NCI-H510A (cell line): ENCODE measurements around the gene CRP.
"Not testable (repeated sequence)": the region's sequence is repeated elsewhere in the genome, so short reads cannot be mapped to it uniquely, and the experiment has no call there.

ENCODE experiments used
- DNase-seq: peaks from one replicate; lab custom pipeline; 2025; lab: John Stamatoyannopoulos, UW

Gene CRP, protein sequence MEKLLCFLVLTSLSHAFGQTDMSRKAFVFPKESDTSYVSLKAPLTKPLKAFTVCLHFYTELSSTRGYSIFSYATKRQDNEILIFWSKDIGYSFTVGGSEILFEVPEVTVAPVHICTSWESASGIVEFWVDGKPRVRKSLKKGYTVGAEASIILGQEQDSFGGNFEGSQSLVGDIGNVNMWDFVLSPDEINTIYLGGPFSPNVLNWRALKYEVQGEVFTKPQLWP

DNA sequence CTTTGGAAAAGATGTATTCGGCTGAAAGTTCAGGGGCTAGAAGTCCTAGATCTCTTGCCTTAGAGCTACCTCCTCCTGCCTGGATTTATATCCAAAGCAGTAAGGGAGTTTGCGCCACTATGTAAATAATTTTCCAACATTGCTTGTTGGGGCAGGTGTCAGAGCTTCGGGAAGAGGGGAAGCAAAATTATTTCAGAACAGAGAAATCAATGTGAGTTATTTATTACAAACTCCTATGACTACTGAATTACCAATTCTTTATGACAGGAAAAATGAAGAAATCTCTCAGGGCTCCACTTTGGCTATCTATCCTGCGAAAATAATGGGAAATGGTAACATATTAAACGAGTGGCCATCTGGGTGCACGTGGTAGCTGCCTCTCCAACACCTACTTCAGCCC lies at the start of gene CRP:
TSS of gene CRP (minus strand) at position 61 of the 400 bp plus-strand sequence. CDS start 104 bp downstream, outside the sequence.
- no peak for DNase-seq

DNA sequence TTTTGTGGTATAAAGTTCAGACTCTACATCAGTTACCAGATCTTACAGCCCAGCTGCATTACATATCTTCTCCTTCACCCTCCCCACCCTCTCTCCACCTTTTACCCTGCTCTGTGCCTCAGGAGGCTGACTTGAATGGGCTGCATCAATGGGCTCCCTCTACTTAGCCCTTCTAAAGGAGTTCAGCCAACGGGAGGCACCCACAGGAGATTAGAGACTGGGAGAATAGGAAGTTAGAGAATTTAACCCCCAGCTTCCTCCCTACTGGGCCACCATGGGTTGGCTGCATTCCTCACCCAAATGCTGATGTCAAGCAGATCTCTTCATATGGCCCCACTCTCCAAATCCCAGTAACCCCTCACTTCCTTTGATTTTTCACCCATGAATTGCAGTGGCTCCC lies 49.3 kb upstream of the CRP start:
- DNase-seq, result no peak

DNA sequence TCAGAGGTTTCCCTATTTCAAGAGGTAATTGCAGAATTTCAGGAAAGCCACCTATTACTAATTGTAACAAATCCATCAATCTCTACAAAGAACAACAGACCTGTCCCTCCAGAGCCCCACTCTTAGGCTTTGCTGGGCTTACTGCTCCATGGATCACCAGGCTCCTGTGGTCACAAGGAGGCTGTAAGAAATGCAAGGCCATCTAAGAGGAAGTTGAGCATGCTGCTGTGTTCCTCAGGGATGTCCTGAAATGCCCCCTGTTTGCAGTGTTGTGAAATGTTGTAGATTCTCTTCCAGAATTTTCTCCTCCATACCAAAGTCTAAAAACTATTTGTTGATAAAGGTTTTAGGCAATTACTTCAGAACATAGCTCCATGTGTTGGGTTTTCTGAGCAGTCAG lies 42.0 kb upstream of the CRP start:
- no peak for DNase-seq

DNA sequence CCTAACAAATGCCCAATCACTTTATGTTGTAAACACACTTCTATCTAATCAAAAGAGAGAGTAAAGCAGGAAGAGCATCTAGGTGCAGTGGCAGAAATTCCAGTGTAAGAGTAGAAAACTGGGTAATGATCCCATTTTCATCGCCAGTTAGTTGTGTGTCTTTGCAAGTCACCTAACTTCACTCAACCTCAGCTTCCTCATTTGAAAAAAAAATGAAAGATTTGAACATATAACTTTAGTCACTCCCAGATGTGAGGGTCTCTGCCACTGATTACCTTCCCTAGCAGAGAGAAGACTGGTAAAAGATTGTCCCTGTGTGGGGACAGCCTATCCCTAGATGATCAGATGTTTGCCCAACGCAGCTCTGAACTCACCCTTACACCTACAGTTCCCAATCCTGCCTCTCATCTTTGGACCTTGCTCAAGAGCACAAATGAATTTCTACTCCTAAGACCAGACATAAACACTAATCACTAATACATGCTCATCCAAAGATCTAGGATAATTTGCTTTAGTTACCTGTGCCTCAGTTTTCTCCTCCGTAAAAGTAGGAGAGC lies 41.1 kb upstream of the CRP start:
- DNase-seq, result no peak

DNA sequence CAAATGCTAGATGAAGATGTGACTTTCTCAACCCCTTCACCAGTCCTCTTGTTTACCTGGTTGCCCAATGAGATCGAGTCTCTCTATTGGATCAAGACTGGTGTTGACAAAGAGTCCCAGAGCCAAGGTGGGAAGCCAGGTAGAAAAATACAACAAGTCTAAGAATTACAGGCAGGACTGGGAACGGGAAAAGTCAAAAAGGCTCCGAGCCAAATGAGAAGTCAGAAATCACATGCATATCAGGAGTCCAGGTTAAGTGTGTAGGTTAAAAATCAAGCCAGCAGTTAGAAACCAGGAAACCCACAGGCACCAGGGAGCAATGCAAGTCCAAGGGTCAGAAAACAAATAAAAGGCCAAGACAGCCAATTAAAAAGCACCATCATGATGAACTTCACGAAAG lies 39.0 kb upstream of the CRP start:
- DNase-seq, result no peak

DNA sequence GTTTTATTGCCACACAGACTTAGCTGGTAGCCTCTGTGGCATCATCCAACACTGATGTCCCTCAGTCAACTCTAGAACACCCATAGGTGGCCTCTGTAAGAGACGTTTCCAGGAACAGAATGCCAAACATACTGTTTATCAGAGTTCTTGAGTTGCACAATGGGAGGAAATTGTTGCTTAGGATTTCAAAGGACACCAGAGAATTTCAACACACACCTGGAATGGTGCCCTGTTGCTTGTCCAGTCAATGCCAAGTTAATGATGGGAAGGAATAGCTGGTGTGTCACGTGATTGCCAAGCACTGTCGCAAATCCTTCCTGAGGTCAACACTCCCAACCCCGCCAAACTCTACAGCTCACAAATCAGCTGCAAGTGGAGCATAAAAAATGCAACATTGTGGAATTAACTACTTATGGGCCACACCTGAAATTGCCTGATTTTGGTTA lies 37.8 kb upstream of the CRP start:
- no peak for DNase-seq

DNA sequence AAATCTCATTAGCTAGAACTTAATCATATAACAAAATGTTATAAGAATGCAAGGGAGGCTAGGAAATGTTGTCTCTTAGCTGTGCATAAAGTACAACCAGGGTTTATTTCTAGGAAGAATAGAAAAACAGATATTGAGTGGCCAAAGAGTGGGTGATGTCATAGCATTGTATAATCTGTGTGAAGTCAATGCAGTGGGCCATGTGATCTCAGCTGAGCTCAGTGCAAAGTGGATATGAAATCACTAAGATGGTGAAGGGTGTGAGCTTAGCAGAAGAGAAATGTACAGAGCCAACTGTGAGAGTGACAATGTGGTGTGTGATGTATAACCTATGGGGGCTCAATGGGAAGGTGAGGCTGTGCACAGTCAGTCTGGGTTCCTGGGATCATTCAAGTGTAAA lies 36.6 kb upstream of the CRP start:
- DNase-seq, result no peak

DNA sequence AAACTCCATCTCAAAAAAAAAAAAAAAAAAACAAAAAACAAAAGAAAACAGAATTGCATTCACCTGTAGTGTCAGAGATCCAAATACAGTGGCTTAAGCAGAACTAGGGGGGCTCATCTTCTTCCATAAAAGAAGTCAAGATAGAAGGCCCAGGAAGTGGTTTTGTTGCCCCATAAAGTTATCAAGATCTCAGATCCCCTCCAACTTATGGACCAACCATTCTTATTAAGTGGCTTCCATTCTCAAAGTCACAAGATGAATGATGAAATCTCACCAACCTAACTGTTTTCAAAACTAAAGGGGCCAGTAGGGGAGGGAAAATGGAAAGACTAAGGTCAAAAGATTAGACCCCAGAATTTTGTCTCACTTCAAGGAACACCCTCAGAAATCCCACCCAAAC lies 36.2 kb upstream of the CRP start:
- no peak for DNase-seq

DNA sequence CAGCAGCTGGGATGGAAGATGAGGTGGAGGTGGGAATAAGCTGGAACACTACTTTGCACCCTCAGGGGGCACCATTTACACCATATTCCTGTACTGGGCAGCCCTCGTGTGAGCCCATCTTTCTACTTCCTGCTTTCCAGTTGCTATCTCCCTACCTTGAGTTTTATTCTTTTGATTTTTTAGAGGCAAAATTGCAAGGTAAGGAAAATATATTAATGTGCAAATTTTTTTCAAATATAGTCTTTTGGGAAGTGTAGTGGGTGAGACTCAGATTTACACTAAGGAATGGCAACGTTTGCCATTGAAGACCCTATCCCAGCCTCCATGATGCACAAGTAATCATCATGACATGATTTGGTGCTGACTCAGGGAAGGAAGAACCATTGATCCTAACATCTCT lies 35.2 kb upstream of the CRP start:
- DNase-seq, result no peak

DNA sequence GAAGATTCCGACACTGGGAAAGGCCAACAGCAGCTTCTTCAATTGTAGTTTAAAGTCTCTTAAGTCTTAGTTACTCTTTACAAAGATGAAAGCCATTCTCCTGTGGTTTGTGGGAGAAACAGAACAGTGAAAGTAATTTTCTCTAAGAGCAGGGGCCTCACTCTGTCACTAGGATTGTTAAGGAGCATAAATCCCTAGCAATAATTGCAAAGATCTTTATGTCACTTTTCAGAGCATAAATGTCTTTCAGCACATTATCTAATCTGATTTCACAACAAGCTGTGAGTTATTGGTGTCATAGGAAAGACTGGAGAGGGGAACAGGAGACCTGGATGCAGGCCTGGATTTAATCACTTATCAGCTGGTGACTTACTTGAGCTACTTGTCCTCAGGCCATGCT lies 34.0 kb upstream of the CRP start:
- no peak for DNase-seq

DNA sequence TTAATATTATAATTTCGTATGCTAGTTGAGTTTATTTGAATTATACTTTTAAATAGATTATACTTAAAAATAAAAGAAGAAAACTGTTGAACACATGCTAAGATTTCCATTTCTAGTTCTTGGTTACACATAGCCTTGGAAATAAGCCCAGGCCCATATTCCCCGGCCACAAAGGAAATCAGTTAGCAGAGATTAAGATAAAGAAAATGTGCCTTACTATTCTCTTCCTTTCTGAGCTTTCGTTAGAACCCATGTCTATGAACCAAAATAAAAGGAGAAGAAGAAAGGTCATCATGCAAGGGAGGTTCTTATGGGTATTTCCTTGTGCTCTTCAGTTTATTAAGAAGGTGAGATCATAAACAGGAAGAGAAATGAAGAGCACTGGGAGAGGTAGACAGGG lies 32.3 kb upstream of the CRP start:
- DNase-seq, result no peak

DNA sequence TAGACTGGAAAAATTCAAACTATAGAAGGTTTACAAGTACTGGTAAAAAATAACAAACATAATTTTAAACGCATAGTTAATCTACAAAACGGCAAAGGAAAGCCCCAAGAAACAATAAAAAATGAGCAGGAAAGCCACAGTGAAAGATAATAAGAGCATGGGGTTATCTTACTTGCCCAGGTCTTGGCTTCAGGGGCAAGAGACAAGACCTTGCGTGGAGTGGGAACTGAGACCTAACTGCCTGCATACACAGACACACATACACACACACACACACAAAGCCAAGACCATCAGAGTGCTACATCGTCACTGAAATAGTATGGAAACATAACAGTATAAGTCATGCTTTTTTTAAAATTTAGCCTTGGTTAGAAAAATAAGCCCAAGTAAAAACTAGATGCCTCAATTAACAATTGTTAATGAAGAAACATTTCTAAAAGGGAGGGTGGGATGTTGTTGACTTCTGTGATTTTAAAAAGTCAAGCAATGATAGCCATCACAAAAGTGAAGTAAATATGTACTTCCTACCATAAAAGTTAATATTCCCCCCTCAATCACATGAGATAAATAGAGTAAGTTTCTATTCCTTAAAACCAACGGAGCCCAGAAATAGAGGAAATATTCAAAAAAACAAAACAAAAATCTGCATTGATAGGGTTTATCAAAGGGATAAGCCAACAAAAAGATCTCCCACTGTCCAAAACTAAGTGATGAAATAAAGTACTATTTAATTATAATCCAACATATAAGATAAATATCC lies 29.4 kb upstream of the CRP start:
- DNase-seq, result no peak

DNA sequence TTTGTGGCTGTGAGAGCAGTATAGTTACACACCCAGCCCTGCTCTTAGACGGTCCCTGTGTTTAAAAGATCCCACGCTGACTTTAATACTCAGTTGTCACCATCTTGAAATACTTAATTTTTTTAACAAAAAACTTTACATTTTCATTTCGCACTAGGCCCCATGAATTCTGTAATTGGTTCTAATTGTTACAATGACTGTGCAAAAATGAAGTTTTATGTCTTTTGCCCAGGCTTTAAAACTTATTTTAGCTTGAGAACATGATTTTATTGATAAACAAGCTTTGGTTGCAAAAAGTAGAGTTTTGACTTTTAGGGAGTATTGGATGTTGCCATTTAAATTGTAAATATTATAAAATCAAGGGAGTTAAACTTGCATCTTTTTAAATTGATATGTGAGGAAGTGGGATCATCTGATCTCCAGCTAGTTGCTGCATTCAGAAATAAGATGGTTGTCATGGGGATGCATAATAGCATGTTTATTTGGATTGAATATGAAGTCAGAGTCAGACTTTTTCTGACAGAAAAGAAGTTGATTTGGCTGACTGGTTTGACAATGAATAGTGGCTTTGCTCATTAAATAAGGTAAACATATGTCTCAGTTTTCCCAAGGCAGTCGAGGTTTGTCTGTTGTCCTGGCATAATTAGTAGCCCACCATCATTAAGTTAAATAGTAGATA lies 23.0 kb upstream of the CRP start:
- no peak for DNase-seq

DNA sequence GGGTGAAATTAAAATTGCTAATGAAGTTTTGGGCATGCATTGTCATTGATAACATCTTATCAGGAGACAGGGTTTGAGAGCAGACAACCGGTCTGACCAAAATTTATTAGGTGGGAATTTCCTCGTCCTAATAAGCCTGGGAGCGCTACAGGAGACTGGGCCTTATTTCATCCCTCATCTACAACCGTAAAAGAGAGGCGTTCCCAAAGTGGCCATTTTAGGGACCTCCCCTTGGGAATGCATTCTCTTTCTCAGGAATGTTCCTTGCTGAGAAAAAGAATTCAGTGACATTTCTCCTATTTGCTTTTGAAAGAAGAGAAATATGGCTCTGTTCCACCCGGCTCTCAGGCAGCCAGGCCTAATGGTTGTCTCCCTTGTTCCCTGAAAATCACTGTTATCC lies 8.8 kb upstream of the CRP start:
- not testable (repeated sequence) for DNase-seq

DNA sequence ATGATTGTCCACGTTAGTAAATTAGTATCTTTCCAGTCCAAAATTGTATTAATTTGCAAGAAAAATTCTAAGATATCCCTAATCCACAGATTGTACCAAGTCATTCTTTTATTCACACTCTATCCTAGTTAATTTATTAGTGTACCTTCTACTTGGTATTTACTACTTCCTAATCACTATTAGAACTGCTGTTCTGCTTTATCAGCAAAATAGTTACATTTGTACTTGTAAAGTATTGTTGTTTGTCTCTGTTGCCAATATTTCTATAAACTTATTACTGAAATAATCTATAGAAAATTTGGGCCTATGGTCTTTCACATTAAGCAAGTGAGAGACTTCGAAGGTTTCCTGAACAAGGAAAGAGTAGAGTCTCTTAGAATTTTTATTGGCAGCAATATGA lies 5.6 kb upstream of the CRP start:
- no peak for DNase-seq

DNA sequence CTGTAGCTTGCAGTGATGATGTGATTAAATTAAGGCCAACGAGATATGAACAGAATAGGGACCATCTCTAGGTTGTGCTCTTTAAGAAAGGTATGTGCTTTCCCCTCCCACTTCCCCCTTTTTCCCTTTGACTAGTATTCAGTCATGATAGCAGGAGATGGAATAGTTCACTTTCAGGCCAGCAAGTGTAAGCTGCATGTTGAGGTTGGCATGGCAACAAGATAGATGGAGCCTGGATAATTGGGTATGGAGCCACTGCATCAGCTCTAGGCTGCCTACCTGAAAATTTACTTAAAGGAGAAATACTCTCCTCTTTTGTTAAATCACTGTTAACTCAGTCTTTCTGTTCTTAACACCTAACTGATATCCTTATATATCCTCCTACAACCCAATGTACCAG lies 1.5 kb upstream of the CRP start:
- DNase-seq, result no peak

DNA sequence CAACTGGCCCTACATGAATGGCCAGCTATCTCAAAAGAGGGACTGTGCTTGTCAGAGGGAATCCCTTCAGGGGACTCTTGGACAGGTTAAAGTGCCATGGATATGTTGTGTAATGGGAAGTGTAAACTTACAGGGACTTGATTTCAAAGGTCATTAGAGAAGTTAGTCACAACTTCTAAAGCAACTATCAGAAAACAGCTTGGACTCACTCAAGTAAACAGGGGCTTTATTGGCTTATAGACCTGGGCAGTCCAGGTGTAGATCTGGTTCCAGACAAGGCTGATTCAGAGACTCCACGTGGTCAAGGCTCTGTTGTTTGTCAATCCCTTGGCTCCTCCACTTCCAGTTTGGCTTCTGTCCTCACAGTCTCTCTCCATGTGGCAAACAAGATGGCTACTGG lies 2.3 kb downstream of the CRP start:
- no peak for DNase-seq

DNA sequence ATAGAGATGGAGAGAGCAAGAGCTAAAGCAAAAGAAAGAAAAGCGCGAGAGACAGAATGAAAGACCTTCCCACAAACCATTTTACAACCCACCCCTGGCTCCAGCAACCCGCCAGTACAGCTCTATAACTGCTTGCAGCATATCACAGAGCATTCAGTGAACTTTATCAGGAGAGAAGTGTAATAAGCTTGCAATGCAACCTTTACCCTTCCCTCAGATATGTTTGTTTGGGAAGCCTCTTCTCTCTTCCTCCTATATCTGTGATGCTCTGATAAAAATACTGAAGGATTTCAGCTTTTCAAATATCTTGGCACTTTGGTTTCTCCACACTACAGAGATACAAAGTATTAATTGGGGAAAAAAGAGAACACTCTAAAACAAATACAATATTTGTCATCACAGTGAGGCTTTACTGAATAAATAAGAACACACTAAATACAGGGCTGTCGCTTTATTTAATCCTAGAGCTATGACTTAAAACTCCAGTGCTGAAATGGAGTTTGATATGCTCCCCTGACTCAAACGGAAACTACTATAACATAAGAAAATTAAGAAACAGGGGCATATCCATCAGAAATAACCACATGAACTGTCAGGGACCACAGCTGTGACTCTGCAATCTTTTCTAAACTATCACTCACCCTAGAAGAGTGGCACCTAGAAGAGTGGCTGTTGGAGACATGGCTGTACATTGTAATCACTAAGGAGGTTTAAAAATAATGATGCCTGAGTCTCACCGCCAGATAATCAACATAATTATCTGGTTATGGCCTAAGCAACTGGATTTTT lies 6.7 kb downstream of the CRP start:
- DNase-seq, result no peak

DNA sequence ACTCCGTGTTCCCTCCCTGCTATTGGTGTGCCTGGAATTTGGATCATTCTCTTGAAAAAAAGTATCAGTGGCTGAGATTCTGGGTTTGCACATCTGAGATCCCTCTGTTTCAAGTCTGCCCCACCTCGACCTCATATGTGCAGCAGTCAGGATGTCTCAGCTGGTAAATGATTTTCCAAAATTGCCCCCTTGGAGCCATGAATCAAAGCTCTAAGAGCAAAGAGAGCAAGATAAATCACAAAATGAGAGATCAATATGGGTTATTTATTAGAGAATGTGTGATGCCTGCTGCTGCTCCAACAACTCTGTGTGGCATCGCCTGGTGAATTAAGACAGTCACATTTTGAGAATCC lies 8.5 kb downstream of the CRP start:
- DNase-seq, result no peak

DNA sequence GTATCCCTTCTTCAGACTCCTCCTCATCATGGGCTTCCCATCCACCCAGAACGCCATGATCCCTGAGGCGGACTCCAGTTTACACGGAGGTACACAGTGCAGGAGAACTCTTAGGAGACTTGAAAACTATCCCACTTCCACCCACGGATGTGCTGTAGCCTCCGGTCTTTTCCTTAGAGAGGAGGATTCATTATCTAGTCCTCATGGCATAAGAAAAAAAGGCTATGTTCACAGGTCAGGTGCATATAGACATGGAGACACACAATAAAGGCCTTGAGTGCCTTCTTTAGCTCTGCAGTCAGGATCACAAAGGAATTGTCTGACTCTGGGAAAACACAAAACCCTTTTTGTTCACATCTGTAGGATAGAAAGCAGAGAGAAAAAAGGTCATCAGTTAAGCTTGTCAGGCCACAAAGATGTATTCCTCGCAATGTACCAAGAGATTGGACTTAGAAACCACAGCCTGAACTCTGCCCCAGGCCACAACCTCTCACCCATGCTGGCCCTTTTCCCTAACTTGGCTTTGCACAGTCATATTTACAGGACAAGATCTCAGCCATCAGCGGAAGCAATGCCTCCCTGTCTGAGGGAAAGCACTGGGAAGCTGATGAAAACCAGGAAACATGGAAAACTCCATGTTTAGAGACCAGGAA lies 9.0 kb downstream of the CRP start:
- DNase-seq, result no peak

DNA sequence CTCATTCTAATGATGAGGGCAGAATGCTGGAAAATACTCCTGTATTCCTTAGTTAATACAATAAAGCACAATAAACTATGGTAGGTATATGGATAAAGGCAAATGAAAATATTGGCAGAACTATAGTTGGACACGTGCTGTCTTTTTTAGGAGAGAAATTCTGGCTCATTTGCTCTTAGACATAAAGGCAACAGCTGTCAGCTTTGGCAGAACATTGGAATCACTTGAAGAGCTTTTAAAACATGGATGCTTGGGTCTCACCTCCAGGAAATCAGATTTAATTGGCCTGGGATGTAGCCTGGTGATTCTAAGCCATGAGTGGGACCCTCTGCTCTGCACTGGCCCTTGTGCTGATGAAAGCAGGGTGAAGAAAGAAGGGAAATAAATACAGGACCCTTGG lies 9.9 kb downstream of the CRP start:
- DNase-seq, result no peak

DNA sequence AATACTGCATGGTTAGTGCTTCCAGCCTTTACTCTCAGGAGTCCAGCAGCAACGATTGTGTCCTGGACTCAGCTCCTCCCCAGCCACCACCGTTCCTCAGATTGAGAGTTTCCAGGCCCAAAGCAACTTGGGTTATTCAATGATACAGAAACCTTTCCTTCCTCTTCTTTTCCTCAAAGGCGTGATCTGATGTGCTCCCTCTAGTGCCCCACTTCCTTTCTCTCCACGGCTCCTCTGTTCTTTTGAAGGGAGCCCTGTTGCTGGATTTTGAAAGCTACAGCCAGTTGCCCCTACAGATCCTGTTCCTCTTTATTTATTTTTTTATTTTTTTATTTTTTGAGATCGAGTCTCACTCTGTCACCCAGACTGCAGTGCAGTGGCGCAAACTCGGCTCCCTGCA lies 14.1 kb downstream of the CRP start:
- no peak for DNase-seq
